ENCODE measurements around the gene SLC5A10.
"Not testable (repeated sequence)": the region's sequence is repeated elsewhere in the genome, so short reads cannot be mapped to it uniquely, and the experiment has no call there.

Gene SLC5A10

DNA sequence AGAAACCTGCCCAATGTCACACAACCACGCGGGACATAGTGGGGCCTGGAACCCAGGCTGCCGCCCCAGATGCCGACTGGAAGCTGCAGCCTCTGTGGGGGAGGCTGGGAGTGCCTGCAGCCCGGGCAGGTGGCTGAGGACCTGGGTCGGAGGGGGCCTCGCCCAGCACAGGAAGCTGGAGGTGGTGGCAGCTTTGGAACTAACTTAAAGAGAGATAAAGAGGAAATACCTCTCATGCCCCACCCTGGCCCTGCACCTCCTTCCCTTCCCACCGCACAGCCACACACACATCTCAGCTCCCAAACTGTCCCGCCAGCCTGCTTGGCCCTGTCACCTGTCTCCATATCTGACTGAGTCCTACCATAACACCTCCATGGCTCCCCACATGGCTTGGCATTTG, 88.4 kb downstream of the SLC5A10 start:
- not testable (repeated sequence) for DNase-seq (ENCODE audit: low read depth in 2 of 2)

GRCh38 chr17:19041871-19042270, 89.9 kb downstream of the SLC5A10 start:
- not testable (repeated sequence) for DNase-seq (ENCODE audit: low read depth in 2 of 2)

DNA sequence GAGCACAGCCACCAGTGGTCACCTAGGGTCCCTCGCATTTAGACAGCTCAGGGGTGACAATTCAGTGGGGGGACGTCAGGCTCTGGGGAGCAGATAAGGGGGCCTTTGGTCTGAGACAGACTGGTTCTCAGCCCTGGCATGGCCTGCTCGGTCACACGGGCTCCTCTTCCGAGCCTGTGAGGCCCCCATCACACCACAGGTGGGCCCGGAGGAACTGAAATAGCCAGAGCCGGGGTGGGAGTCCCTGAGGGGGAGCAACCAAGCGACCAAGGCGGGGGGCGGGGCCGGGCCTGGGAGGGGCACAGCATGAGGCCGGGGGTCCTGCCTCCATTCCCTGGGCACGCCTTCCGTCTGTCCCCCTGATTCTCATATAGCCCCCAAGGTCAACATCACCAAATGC, 90.4 kb downstream of the SLC5A10 start:
- not testable (repeated sequence) for DNase-seq (ENCODE audit: low read depth in 2 of 2)

DNA sequence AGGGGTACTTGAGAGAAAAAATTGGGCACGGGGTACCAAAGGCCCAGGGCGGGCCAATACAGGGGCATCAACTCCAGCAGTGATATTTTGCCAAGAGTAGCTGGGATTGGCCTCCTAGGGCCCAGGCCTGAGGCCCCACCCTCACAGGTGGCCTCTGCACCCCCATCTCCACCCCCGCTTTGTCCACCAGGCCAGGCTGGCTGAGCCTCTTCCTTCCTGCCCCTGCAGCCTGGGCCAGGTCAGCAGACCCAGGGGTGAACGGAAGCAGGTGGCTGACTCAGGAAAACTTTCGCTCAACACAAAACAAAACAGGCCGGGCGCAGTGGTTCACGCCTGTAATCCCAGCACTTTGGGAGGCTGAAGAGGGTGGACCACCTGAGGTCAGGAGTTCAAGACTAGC, 91.1 kb downstream of the SLC5A10 start:
- not testable (repeated sequence) for DNase-seq (ENCODE audit: low read depth in 2 of 2)

GRCh38 chr17:19044643-19045042, 92.7 kb downstream of the SLC5A10 start:
- DNase-seq (ENCODE audit: low read depth in 2 of 2): not testable (repeated sequence)

GRCh38 chr17:19046782-19047375, 94.9 kb downstream of the SLC5A10 start, which contains the start of gene GRAP:
Gene GRAP (minus strand): TSS chr17:19046957. CDS start chr17:19046926, 31 bp downstream.
- not testable (repeated sequence) for DNase-seq (ENCODE audit: low read depth in 2 of 2)

DNA sequence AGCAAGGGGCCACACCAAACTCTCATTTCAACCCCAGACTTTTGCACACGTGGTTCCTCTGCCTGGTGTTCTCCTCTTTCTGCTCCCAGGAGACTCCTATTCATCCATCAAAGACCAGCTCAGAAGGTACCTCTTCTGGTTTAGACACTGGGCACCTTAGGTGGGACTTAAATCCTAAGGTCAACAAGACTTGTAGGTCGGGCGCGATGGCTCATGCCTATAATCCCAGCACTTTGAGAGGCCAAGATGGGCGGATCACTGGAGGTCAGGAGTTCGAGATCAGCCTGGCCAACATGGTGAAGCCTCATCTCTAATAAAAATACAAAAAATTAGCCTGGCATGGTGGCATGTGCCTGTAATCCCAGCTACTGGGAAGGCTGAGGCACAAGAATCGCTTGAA, 95.5 kb downstream of the SLC5A10 start:
- DNase-seq (ENCODE audit: low read depth in 2 of 2): not testable (repeated sequence)

- DNase-seq (ENCODE audit: low read depth in 2 of 2): not testable (repeated sequence)
These were observed 96.9 kb downstream of the SLC5A10 start for GRCh38 chr17:19048826-19049225.

DNA sequence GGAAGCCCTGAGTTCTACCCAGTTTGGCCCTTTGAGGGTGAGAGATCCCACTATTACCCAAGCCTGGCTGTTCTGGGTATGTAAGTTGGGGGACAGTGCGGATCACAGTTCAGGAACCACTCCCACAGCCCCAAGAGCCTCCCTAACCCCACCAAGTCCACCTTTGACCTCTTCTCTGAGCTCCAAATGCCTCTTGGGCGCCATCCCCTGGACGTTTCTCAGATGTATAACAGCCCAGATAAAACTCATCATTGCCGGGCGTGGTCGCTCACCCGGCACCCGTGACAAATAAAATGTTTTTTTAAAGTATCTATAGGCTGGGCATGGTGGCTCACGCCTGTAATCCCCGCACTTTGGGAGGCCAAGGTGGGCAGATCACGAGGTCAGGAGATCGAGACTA, 103.5 kb downstream of the SLC5A10 start:
- DNase-seq (ENCODE audit: low read depth in 2 of 2): not testable (repeated sequence)

DNA sequence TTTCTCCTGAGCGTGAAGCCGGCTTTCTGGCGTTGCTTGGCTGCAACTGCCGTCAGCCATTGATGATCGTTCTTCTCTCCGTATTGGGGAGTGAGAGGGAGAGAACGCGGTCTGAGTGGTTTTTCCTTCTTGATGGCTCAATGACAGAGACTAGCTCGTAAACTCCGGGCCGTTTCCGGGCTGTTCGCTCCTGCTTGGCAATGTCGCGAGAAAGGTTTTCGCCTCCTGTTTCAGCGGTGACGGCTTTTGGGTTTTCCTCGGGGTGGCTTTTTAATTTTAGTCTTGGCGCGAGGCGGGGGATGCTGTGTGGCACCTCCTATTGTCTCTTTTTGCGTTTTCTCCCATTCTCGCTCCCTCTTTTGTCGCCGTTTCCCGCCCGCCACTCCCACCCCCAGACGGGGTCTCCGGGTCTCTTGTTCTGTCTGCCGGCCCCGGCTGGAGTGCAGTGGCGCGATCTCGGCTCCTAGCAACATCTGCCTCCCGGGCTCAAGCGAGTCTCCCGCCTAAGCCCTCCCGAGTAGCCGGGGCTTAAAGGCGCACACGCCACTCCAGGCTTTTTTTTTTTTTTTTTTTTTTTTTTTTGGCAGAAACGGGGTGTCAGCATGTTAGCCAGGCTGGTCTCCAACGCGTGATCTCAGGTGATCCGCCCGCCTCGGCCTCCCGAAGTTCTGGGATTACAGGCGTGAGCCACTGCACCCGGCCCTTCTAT, 110.2 kb downstream of the SLC5A10 start:
- peak in 1 of 2 donors; percentile 69 for DNase-seq (ENCODE audit: low read depth in 2 of 2)

- DNase-seq (ENCODE audit: low read depth in 2 of 2): not testable (repeated sequence)
These were observed 110.9 kb downstream of the SLC5A10 start for GRCh38 chr17:19062718-19063325.

DNA sequence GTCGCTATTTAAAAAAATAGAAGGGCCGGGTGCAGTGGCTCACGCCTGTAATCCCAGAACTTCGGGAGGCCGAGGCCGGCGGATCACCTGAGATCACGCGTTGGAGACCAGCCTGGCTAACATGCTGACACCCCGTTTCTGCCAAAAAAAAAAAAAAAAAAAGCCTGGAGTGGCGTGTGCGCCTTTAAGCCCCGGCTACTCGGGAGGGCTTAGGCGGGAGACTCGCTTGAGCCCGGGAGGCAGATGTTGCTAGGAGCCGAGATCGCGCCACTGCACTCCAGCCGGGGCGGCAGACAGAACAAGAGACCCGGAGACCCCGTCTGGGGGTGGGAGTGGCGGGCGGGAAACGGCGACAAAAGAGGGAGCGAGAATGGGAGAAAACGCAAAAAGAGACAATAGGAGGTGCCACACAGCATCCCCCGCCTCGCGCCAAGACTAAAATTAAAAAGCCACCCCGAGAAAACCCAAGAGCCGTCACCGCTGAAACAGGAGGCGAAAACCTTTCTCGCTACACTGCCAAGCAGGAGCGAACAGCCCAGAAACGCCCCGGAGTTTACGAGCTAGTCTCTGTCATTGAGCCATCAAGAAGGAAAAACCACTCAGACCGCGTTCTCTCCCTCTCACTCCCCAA, 111.5 kb downstream of the SLC5A10 start:
- DNase-seq (ENCODE audit: low read depth in 2 of 2): peak; percentile 45 to 73

DNA sequence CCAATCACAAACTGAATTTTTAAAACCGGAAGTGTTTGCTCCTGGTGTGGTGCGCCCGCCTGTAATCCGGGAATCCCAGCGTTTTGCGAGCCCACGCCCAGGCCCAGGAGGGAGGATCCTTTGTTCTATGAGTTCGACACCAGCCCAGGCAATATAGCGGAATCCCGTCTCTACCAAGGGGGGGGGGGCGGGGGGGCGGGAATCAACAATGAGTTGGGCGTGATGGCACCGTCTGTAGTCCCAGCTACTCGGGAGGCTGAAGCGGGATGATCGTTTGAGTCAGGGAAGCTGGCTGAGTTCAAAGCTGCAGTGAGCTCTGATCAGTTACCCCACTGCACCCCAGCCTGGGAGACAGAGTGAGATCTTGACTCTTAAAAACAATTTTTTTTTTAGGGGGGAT, 112.4 kb downstream of the SLC5A10 start:
- not testable (repeated sequence) for DNase-seq (ENCODE audit: low read depth in 2 of 2)

DNA sequence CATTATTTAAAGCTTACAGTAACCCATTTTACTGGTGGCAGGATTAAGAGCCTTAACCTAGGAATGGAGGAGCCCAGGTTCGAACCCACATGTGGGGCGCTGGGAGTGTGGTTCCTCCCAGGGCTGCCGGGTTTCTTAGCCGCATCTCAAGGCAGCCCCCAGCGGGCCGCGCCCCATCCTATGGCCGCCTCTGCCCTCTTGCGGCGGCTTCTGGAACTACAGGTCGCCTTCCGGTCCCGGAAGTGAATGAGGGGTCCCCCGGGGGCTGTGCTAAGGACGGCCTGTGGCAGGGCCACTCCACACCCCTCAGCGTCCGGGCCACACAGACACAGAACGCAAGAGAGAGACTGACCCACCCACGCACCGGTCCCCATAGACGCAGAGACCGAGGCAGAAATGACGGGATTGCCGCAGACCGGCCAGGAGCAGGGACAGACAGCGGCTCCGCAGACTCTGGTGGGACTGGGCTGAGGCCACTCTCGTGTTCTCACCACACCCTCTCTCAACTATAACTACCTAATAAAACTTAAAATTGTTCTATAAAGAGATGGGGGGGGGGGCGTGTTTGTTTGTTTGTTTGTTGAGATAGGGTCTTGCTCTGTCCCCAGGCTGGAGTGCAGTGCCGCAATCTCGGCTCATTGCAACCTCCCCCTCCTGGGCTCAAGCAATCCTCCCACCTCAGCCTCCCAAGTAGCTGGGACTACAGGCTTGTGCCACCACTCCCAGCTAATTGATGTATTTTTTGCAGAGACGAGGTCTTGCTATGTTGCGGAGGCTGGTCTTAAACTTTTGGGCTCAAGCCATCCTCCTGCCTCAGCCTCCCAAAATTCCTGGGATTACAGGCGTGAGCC, 118.6 kb downstream of the SLC5A10 start:
- not testable (repeated sequence) for DNase-seq (ENCODE audit: low read depth in 2 of 2)
